SK-N-SH (cell line): ENCODE measurements around the gene CHST11. TPM values are rescaled to one million over a fixed set of nuclear protein-coding genes. Genes with fewer than 3 reads are reported as not detected.

Experiments used
- CTCF ChIA-PET: fragments of 300-600, 350-600 bp; formaldehyde crosslinking; extraction: SDS; loops from one replicate; lab custom pipeline; 2021; lab: Yijun Ruan, JAX
- POLR2A ChIA-PET: fragments of 350-600 bp; sonication (Branson Sonifier 250); formaldehyde crosslinking; extraction: SDS; loops from one replicate; lab custom pipeline; 2020; ENCODE audit warnings: antibody characterized with exemption, inconsistent platforms; lab: Yijun Ruan, JAX
- DNase-seq: peaks from one replicate; pipeline ENCODE4 v3.0.0; 2012
- H2AFZ ChIP-seq: fragments of 200-600 bp; sonication (generic); 2 replicates; pipeline ENCODE4 v1.8.1; 2016; ENCODE audit warnings: antibody characterized with exemption, mild to moderate bottlenecking, low read depth
- H3F3A ChIP-seq: fragments of 200-600 bp; sonication (generic); replicated peaks from 2 replicates; pipeline ENCODE3; 2016; ENCODE audit warnings: antibody characterized with exemption, mild to moderate bottlenecking; ENCODE audit not compliant: insufficient read depth
- H3K27ac ChIP-seq, 2 experiments: fragments of 200-500 bp in 1 of 2; fragments of 200-600 bp in 1 of 2; sonication (Bioruptor generic) in 1 of 2; sonication (generic), shearing (Covaris generic) in 1 of 2; 2 replicates each; pipeline versions ENCODE4 v1.5.1 to v1.6.1; 2014 to 2016; ENCODE audit warnings: low read depth in 2 of 2, inconsistent platforms in 1 of 2, low read length in 1 of 2, mild to moderate bottlenecking in 1 of 2, mixed read lengths in 1 of 2
- H3K27me3 ChIP-seq: fragments of 200-600 bp; sonication (generic), shearing (Covaris generic); 2 replicates; pipeline ENCODE4 v1.6.1; 2016; ENCODE audit warnings: mixed run types; ENCODE audit not compliant: insufficient read depth
- H3K36me3 ChIP-seq, 2 experiments: fragments of 200-500 bp in 1 of 2; fragments of 200-600 bp in 1 of 2; sonication (Bioruptor generic) in 1 of 2; sonication (generic) in 1 of 2; replicated peaks in 1 of 2; 2 replicates each; pipeline versions ENCODE3 to v1.5.1; 2014 to 2016; ENCODE audit warnings: low read length in 1 of 2, mild to moderate bottlenecking in 1 of 2; ENCODE audit not compliant: insufficient read depth in 2 of 2, control insufficient read depth in 1 of 2
- H3K4me1 ChIP-seq, 2 experiments: fragments of 200-500 bp in 1 of 2; fragments of 200-600 bp in 1 of 2; sonication (Bioruptor generic) in 1 of 2; sonication (generic), shearing (Covaris generic) in 1 of 2; 2 replicates each; pipeline versions ENCODE4 v1.5.1 to v1.6.1; 2014 to 2016; ENCODE audit warnings: low read depth in 1 of 2, low read length in 1 of 2, mixed run types in 1 of 2; ENCODE audit not compliant: insufficient read depth in 2 of 2, control insufficient read depth in 1 of 2
- H3K4me2 ChIP-seq: fragments of 200-600 bp; sonication (generic), shearing (Covaris generic); 2 replicates; pipeline ENCODE4 v1.6.1; 2017; ENCODE audit warnings: mixed run types
- H3K4me3 ChIP-seq, 2 experiments: fragments of 200-500 bp in 1 of 2; fragments of 200-600 bp in 1 of 2; sonication (Bioruptor generic) in 1 of 2; sonication (generic), shearing (Covaris generic) in 1 of 2; 2 replicates each; pipeline versions ENCODE4 v1.5.1 to v1.8.1; 2014 to 2016; ENCODE audit warnings: low read depth in 2 of 2, inconsistent platforms in 1 of 2, low read length in 1 of 2, mild to moderate bottlenecking in 1 of 2, mixed read lengths in 1 of 2, moderate library complexity in 1 of 2
- H3K79me2 ChIP-seq: fragments of 200-600 bp; sonication (generic); 2 replicates; pipeline ENCODE4 v1.8.1; 2017; ENCODE audit warnings: mild to moderate bottlenecking; ENCODE audit not compliant: insufficient read depth
- H3K9ac ChIP-seq: fragments of 200-600 bp; sonication (generic); 2 replicates; pipeline ENCODE4 v1.6.1; 2017; ENCODE audit warnings: mixed run types
- H3K9me2 ChIP-seq: fragments of 200-600 bp; sonication (generic); 2 replicates; pipeline ENCODE4 v1.6.1; 2017; ENCODE audit warnings: mixed run types
- H3K9me3 ChIP-seq: fragments of 200-600 bp; sonication (generic); 2 replicates; pipeline ENCODE4 v1.6.1; 2017; ENCODE audit warnings: mixed run types, mild to moderate bottlenecking, moderate library complexity
- H4K20me1 ChIP-seq: fragments of 200-600 bp; sonication (generic); 2 replicates; pipeline ENCODE4 v1.6.1; 2017; ENCODE audit warnings: mild to moderate bottlenecking, mixed run types; ENCODE audit not compliant: insufficient read depth
- CHD2 ChIP-seq: fragments of 150-350 bp; IDR thresholded peaks from 2 replicates; pipeline ENCODE4 v1.6.1; 2018; ENCODE audit warnings: low read length; ENCODE audit not compliant: partially characterized antibody
- CTCF ChIP-seq: fragments of 200-600 bp; sonication (generic); IDR thresholded peaks from 2 replicates; pipeline ENCODE4 v1.6.1; 2017; ENCODE audit warnings: antibody characterized with exemption, mild to moderate bottlenecking, moderate library complexity
- ELF1 ChIP-seq: IDR thresholded peaks from 2 replicates; pipeline ENCODE4 v1.4.0; 2012
- EP300 ChIP-seq, 2 experiments: IDR thresholded peaks; 2 replicates each; pipeline versions ENCODE4 v1.4.0 to v1.6.1; 2012; ENCODE audit warnings: borderline replicate concordance in 1 of 2, low read depth in 1 of 2, low read length in 1 of 2
- FOXJ3 ChIP-seq: sonication (generic); formaldehyde crosslinking; IDR thresholded peaks from 2 replicates; pipeline ENCODE4 v1.5.1; 2020; ENCODE audit warnings: mild to moderate bottlenecking, missing genetic modification reagents
- FOXM1 ChIP-seq: IDR thresholded peaks from 2 replicates; pipeline ENCODE4 v1.4.0; 2012; ENCODE audit warnings: low read depth, mild to moderate bottlenecking
- GATA2 ChIP-seq: sonication (generic); formaldehyde crosslinking; IDR thresholded peaks from 2 replicates; pipeline ENCODE4 v1.5.0; 2020; ENCODE audit warnings: mild to moderate bottlenecking, missing genetic modification reagents
- MEF2A ChIP-seq: IDR thresholded peaks from 2 replicates; pipeline ENCODE4 v1.4.0; 2012; ENCODE audit warnings: low read depth, borderline replicate concordance
- MXI1 ChIP-seq: IDR thresholded peaks from 2 replicates; pipeline ENCODE4 v1.6.1; 2012; ENCODE audit warnings: mild to moderate bottlenecking, low read depth, low read length, improper control_type of control experiment
- NRF1 ChIP-seq: IDR thresholded peaks from 2 replicates; pipeline ENCODE4 v1.6.1; 2012; ENCODE audit warnings: low read depth, mild to moderate bottlenecking, low read length
- POLR2AphosphoS5 ChIP-seq: IDR thresholded peaks from 2 replicates; pipeline ENCODE4 v1.6.1; 2012; ENCODE audit warnings: low read depth, low read length
- RAD21 ChIP-seq: IDR thresholded peaks from 2 replicates; pipeline ENCODE4 v1.6.1; 2012; ENCODE audit warnings: mild to moderate bottlenecking, low read length
- REST ChIP-seq: IDR thresholded peaks from 2 replicates; pipeline ENCODE4 v1.6.1; 2012; ENCODE audit warnings: mild to moderate bottlenecking, low read depth, low read length, moderate library complexity
- SIN3A ChIP-seq: IDR thresholded peaks from 2 replicates; pipeline ENCODE4 v1.6.1; 2012; ENCODE audit warnings: low read depth, mild to moderate bottlenecking, low read length, moderate library complexity, borderline replicate concordance
- TEAD4 ChIP-seq: IDR thresholded peaks from 2 replicates; pipeline ENCODE4 v1.4.0; 2012; ENCODE audit warnings: mild to moderate bottlenecking, borderline replicate concordance; ENCODE audit not compliant: insufficient read depth
- USF1 ChIP-seq: IDR thresholded peaks from 2 replicates; pipeline ENCODE4 v1.4.0; 2012; ENCODE audit warnings: low read depth, borderline replicate concordance
- USF2 ChIP-seq: fragments of 150-350 bp; IDR thresholded peaks from 2 replicates; pipeline ENCODE4 v1.6.1; 2017; ENCODE audit warnings: antibody characterized with exemption, low read length, low read depth, borderline replicate concordance
- ZBTB33 ChIP-seq: IDR thresholded peaks from 2 replicates; pipeline ENCODE4 v1.4.0; 2012; ENCODE audit warnings: low read depth, borderline replicate concordance
- WGBS: methylation state at CpG from one replicate; pipeline ENCODE4 v1.1.6; 2017; ENCODE audit warnings: low lambda C conversion rate; 5-methylcytosine and 5-hydroxymethylcytosine counted together
- polyA plus RNA-seq, 3 experiments: library from polyadenylated mRNA; depleted of rRNA; stranded (reverse); fragments of >200 nt; gene quantifications; 2 replicates each; pipeline ENCODE4 v1.2.3, GENCODE V29; 2012

Gene CHST11
- polyA plus RNA-seq, 1 of the 3 experiments (the other 2 are of a cell fraction): 18.6 TPM

- Histone ChIP-seq H3K27me3 (no peaks in the 10 kb centered on the region), H3K4me3 (no peak overlapping the region), H4K20me1 (no peaks in the 10 kb centered on the region), H3K36me3 (no peaks in the 10 kb centered on the region), H3K4me2 (no peak overlapping the region)
- 96% methylated on average over 10 of the region's 10 CpGs for WGBS
- POLR2A ChIA-PET: no interaction called here
- TF ChIP-seq USF2 (no peak), MXI1 (no peak), EP300 (IDR thresholded peaks at IDR 0.05; ENCODE audit: borderline replicate concordance in 1 of 2, low read depth in 1 of 2, low read length in 1 of 2) (no peak), FOXJ3 (no peak), ZBTB33 (no peak), CHD2 (no peak), USF1 (no peak), SIN3A (no peak), GATA2 (CRISPR knock-in tag) (no peak), TEAD4 (no peak), RAD21 (no peak)
- TF ChIP-seq, all 33 proteins: peak for 0
- H2AFZ ChIP-seq: no peak overlapping the region
- H3K79me2 ChIP-seq: no peaks in the 10 kb centered on the region
- peaks cover 0 to 56% of the 10 kb centered on the region in 2 experiments; a peak in 2 of 4 replicates for H3K4me1 ChIP-seq
- no peak overlapping the region for H3K27ac ChIP-seq
- H3K9ac ChIP-seq: no peak overlapping the region
- CTCF ChIA-PET: interaction anchor here (1.0 to 2.8 kb wide), 3 partner anchors 47 to 346 kb away, joined by 3 to 7 read pairs (median 3); no protein-coding TSS in a partner anchor
- DNase-seq: no peak
- no peaks in the 10 kb centered on the region for H3K9me2 ChIP-seq
- H3K9me3 ChIP-seq: no peaks in the 10 kb centered on the region
- no peaks in the 10 kb centered on the region for H3F3A ChIP-seq
Observed at GRCh38 chr12:104727726-104728465, 271.1 kb downstream of the CHST11 start.

GRCh38 chr12:104729091-104729490, 272.3 kb downstream of the CHST11 start:
- POLR2A ChIA-PET: no interaction called here
- no peaks in the 10 kb centered on the region for H3K27me3 ChIP-seq
- H3K36me3 ChIP-seq: no peaks in the 10 kb centered on the region
- CTCF ChIA-PET: interaction anchor here (1.2 to 2.8 kb wide), 3 partner anchors 56 to 347 kb away, joined by 3 to 7 read pairs (median 3); no protein-coding TSS in a partner anchor
- H3K27ac ChIP-seq: no peak overlapping the region; a peak in 1 of 4 replicates
- no peaks in the 10 kb centered on the region for H3K9me3 ChIP-seq
- no peak overlapping the region for H2AFZ ChIP-seq
- WGBS: 11% methylated on average over 1 of the region's 1 CpG
- H3K9me2 ChIP-seq: no peaks in the 10 kb centered on the region
- H3K79me2 ChIP-seq: no peaks in the 10 kb centered on the region
- no peak overlapping the region for H3K4me2 ChIP-seq
- H3K4me1 ChIP-seq: peaks cover 0 to 52% of the 10 kb centered on the region in 2 experiments; a peak in 2 of 4 replicates
- DNase-seq: no peak
- no peaks in the 10 kb centered on the region for H4K20me1 ChIP-seq
- no peak overlapping the region for H3K9ac ChIP-seq
- H3K4me3 ChIP-seq: no peak overlapping the region
- H3F3A ChIP-seq: no peaks in the 10 kb centered on the region
- TF ChIP-seq NRF1 (no peak), CTCF (no peak), FOXM1 (no peak), ELF1 (no peak), REST (no peak), POLR2AphosphoS5 (no peak), MEF2A (no peak), CHD2 (no peak)
